ENCODE data around the gene ISLR. TPM values are rescaled to one million over a fixed set of nuclear protein-coding genes. Genes with fewer than 3 reads are reported as not detected.

ISLR gene
- total RNA-seq, 2 donors from 2014 or later: 10.5 to 15.8 TPM

- no peaks in the 10 kb centered on the region for H3K9me3 ChIP-seq
- WGBS, 2 donors: 78 to 79% methylated on average over 8 of the region's 8 CpGs
- TF ChIP-seq POLR2A (IDR thresholded peaks at IDR 0.05): no peak
- TF ChIP-seq CTCF (IDR thresholded peaks at IDR 0.05): no peak
- H3K4me3 ChIP-seq: no peak overlapping the region
- H3K36me3 ChIP-seq (replicated peaks in 1 of 2; ENCODE audit: insufficient read depth in 1 of 2, low read depth in 2 of 2): no peaks in the 10 kb centered on the region
- no peak overlapping the region for H3K27ac ChIP-seq
- DNase-seq (no peak), ATAC-seq (no peak)
- H3K4me1 ChIP-seq: no peaks in the 10 kb centered on the region
- intact Hi-C loops (cut with DNase I): no loop called here
- H3K27me3 ChIP-seq: no peaks in the 10 kb centered on the region
These were observed 42.4 kb downstream of the ISLR start for GRCh38 chr15:74215958-74216357.

GRCh38 chr15:74216949-74217348 is 43.4 kb downstream of the ISLR start:
- TF ChIP-seq POLR2A (IDR thresholded peaks at IDR 0.05) (no peak), CTCF (IDR thresholded peaks at IDR 0.05) (no peak)
- no peak overlapping the region for H3K4me3 ChIP-seq
- 72 to 73% methylated on average over 3 of the region's 3 CpGs for WGBS, 2 donors
- H3K9me3 ChIP-seq: no peaks in the 10 kb centered on the region
- no peaks in the 10 kb centered on the region for H3K27me3 ChIP-seq
- ATAC-seq (no peak), DNase-seq (no peak)
- H3K36me3 ChIP-seq (replicated peaks in 1 of 2; ENCODE audit: insufficient read depth in 1 of 2, low read depth in 2 of 2): no peaks in the 10 kb centered on the region
- no peak overlapping the region for H3K27ac ChIP-seq
- intact Hi-C loops (cut with DNase I): no loop called here
- H3K4me1 ChIP-seq: peaks cover 3% of the 10 kb centered on the region

- no peaks in the 10 kb centered on the region for H3K27me3 ChIP-seq
- TF ChIP-seq CTCF (IDR thresholded peaks at IDR 0.05) (no peak), POLR2A (IDR thresholded peaks at IDR 0.05) (no peak)
- no peak overlapping the region for H3K4me3 ChIP-seq
- no peak for ATAC-seq
- H3K36me3 ChIP-seq (replicated peaks in 1 of 2; ENCODE audit: insufficient read depth in 1 of 2, low read depth in 2 of 2): no peaks in the 10 kb centered on the region
- no peak overlapping the region for H3K27ac ChIP-seq
- peaks cover 9% of the 10 kb centered on the region for H3K4me1 ChIP-seq
- no peaks in the 10 kb centered on the region for H3K9me3 ChIP-seq
- WGBS, 2 donors: 69 to 83% methylated on average over 9 to 16 of the region's 16 CpGs
- intact Hi-C loops (cut with DNase I): no loop called here
- DNase-seq: no peak
These were observed 44.7 kb downstream of the ISLR start for GRCh38 chr15:74217907-74218885.

GRCh38 chr15:74220475-74221248 is 47.2 kb downstream of the ISLR start:
- Histone ChIP-seq H3K4me1 (peaks cover 11% of the 10 kb centered on the region), H3K27me3 (no peaks in the 10 kb centered on the region), H3K9me3 (no peaks in the 10 kb centered on the region), H3K4me3 (no peak overlapping the region), H3K36me3 (replicated peaks in 1 of 2; ENCODE audit: insufficient read depth in 1 of 2, low read depth in 2 of 2) (no peaks in the 10 kb centered on the region), H3K27ac (peak overlapping the region in 1 of 4 donors; percentile 55)
- WGBS, 2 donors: 56 to 59% methylated on average over 9 to 11 of the region's 11 CpGs
- no peak for TF ChIP-seq POLR2A (IDR thresholded peaks at IDR 0.05)
- no peak for DNase-seq
- no peak for ATAC-seq
- intact Hi-C loops (cut with DNase I): no loop called here

Data from body of pancreas (tissue), 4 donors.